ENCODE data around the gene CC2D2B. TPM values are rescaled to one million over a fixed set of nuclear protein-coding genes. Genes with fewer than 3 reads are reported as not detected.
A peak's percentile ranks its signal among the peaks of the same experiment; 100 is the strongest.
"Not testable (repeated sequence)": the region's sequence is repeated elsewhere in the genome, so short reads cannot be mapped to it uniquely, and the experiment has no call there.

Gene CC2D2B
- total RNA-seq, 1 donor from 2014 or later = 2.9 TPM

DNA sequence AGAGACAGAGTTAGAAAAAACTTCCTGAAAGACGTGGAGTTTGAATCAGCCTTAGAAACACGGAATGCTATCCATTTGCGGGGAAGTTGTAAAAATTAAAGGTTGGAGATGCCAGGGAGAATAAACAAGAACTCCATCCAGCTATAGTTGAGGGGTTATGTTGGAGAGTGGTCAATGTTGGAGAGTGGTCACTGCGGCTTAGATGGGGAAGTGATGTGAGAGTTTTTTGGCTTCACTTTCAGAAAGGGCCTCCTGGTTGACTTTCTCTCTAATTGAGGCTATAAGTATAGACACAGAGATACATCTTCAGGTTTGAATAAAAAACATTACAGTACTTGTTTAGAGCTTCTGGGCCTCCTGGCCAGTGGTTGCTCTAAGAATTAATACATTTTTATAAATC is 675 bp downstream of the CC2D2B start:
- DNase-seq (ENCODE audit: low spot score) = no peak

- DNase-seq (ENCODE audit: low spot score) = no peak
These were observed 1.8 kb downstream of the CC2D2B start for GRCh38 chr10:95909561-95909960.

DNA sequence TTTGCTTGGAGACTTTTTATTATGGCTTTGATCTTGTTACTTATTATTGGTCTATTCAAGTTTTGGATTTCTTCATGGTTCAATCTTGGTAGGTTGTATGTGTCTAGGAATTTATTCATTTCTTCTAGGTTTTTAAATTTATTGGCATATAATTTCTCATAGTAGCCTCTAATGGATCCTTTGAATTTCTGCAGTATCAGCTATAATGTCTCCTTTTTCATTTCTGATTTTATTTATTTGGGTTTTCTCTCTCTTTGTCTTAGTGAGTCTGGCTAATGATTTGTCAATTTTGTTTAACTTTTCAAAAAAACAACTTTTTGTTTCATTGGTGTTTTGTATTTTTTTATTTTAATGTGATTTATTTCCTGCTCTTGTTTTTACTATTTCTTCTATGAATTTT is 8.3 kb downstream of the CC2D2B start:
- not testable (repeated sequence) for DNase-seq (ENCODE audit: low spot score)

DNA sequence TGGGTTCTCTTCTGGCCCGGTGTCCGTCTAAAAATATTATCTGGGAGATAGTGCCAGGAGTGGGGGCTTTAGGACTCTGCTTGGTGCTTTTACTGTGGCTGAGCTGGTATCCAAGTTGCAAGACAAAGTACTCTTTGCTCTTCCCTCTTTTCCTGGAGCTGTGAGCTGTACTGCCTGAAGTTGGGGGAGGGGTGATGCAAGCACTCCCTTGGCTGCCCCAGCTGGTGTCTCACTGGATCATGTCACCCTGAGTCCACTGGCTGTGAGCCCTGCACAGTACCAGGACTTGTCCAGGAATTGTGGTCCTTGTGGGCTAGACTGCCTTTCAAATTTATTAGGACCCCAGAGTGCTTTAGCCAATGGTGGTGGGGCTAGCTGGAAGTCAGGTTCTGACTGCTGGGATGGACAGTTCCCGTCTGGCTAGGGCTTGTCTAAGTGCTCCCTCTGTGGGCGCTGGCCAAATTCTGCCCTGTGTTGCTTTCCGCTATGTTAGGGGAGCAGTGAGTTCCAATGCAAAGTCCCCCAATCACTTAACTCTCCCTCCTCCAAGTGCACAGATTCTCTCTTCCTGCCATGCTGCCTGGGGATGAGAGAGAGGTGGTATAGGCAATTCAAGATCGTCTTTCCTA is 13.1 kb downstream of the CC2D2B start:
- DNase-seq (ENCODE audit: low spot score) = no peak

DNA sequence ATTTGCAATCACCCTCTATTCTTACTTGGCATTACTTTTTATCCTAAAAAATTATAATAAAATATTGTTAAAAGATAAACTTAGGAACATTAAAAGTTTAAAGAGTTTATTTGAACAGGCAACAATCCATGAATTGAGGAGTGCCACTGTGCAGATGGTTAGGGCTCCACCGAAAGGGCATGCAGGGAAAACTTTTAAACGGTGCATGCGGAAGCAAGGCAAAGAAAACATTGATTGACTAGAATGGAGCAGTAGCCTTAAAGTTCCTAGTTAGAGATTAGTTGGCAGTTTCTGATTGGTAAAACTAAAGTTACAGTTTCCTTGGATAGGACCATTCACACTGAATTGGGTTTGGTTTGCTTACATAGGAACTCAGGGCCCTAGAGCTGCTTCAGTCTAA is 17.3 kb downstream of the CC2D2B start:
- no peak for DNase-seq (ENCODE audit: low spot score)

- no peak for DNase-seq (ENCODE audit: low spot score)
These were observed 27.7 kb downstream of the CC2D2B start for GRCh38 chr10:95935429-95935828.

- DNase-seq (ENCODE audit: low spot score) = no peak
These were observed 33.3 kb downstream of the CC2D2B start for GRCh38 chr10:95941115-95941514.

DNA sequence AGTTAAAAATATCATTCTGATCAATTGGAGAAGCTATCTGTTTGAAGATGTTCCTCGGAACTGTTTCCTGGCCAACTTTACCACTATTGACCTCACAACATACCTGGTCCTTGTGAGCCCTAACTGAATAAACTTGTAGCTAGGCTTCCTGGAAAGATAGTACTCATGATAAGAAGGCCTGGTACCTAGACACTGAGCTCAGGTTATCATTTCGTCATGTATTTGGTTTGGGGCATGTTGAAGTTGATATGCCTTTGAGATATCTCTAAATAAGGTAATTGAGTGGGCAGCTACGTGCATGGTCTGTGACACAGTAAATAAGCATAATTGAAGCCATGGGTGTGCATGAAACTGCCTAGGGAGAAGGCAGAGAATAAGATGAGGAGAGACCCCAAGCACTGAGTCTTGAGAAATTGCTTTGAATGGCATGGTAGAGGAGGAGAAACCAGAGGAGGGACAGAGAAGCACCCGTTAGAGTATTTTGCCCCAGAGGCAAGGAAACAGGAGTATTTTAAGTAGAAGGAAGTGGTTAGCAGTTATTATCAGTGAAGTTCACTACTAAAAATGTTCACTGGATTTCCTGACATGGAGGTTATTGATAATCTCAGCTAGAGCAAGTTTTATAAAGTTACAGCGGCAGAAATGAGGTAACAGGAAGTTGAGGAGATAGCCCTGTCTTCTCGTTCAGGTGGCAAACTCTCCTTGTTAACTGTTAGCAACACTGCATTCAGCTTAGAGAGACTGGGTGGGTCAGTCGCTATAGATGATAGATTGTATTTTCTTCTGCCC is 55.6 kb downstream of the CC2D2B start:
- DNase-seq (ENCODE audit: low spot score) = no peak

DNA sequence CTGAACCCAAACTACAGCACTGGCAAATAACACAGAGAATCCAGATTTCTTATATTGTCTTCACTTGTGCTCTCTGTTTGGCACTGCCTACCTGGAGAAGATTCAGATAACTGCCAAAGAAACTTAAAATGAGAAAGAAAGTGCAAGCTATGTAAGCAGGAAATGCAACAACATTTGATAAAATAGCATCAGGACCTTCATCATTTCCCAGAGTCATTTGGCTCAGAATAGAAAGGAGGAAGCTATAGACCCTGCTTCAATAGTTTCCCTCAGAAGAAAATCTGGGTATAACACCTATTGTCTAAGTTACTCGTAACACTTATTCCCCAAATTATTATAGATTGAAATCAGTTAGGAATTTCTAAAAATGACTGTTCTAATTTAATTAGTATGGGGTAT is 56.2 kb downstream of the CC2D2B start:
- no peak for DNase-seq (ENCODE audit: low spot score)

DNA sequence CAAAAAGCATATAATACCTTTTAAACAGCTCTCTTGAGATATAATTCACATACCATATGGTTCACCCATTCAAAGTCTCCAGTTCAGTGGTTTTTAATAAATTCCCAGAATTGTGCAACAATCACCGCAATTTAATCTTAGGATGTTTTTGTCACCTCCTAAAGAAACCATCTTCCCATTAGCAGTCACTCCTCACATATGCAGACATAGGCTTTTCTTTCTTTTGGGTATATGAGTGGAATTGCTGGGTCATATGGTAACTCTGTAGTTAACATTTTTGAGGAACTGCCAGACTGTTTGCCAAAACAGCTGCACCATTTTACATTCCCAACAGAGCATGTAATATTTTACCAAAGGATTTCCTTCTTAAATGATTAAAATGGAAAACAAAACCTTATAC is 57.0 kb downstream of the CC2D2B start:
- DNase-seq (ENCODE audit: low spot score) = no peak

- DNase-seq (ENCODE audit: low spot score) = no peak
These were observed 68.8 kb downstream of the CC2D2B start for GRCh38 chr10:95976362-95977229.

DNA sequence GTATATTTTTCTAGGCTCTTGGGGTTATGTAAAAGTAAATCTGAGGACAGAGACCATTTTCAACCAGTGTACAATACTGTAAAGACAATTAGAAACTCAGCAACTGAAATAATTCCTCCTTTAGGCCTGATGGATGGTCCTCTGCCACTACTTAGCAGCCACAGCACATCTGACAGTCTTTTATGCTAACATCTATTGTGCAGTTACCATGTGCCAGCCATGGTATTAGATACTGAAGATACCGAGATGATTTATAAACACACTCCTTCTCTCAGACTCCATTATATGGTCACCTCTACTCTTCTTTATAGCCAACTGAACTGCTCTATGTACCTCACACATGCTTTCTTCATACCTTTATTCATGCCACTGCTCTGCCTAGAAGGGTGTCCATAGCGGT is 74.4 kb downstream of the CC2D2B start:
- DNase-seq (ENCODE audit: low spot score) = no peak

- DNase-seq (ENCODE audit: low spot score) = no peak
These were observed 80.1 kb downstream of the CC2D2B start for GRCh38 chr10:95987685-95988426.

- DNase-seq (ENCODE audit: low spot score) = no peak
These were observed 80.9 kb downstream of the CC2D2B start for GRCh38 chr10:95988702-95989101.

- not testable (repeated sequence) for DNase-seq (ENCODE audit: low spot score)
These were observed 86.6 kb downstream of the CC2D2B start for GRCh38 chr10:95994376-95994775.

DNA sequence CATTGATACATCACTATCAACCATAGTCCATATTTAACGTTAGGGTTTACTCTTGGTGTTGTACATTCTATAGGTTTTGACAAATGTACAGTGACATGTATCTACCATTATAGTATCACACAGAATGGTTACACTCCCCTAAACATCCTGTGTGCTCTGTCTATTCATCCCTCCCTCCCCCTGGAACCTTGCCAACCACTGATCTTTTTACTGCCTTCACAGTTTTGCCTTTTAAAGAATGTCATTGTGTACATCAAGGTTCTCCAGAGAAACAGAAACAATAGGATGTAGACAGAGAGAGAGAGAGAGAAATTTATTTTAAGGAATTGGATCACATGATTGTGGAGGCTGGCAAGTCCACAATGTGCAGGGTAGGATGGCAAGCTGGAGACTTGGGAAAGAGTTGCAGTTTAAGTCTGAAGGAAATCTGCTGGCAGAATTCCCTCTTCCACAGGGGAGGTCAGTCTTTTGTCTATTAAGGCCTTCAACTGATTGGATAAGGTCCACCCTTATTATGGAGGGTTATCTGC is 90.5 kb downstream of the CC2D2B start:
- no peak for DNase-seq (ENCODE audit: low spot score)

GRCh38 chr10:96013956-96014355 is 106.2 kb downstream of the CC2D2B start:
- DNase-seq (ENCODE audit: low spot score) = no peak

- no peak for DNase-seq (ENCODE audit: low spot score)
These were observed 106.8 kb downstream of the CC2D2B start for GRCh38 chr10:96014473-96015102.

GRCh38 chr10:96017191-96017687 is 109.5 kb downstream of the CC2D2B start:
- peak; percentile 59 for DNase-seq (ENCODE audit: low spot score)

GRCh38 chr10:96021332-96021731 is 113.6 kb downstream of the CC2D2B start:
- DNase-seq (ENCODE audit: low spot score) = no peak

- DNase-seq (ENCODE audit: low spot score) = no peak
These were observed 115.0 kb downstream of the CC2D2B start for GRCh38 chr10:96022739-96023138.
